ENCODE measurements around the gene RAPGEF4.
A peak's percentile ranks its signal among the peaks of the same experiment; 100 is the strongest.

Gene RAPGEF4

DNA sequence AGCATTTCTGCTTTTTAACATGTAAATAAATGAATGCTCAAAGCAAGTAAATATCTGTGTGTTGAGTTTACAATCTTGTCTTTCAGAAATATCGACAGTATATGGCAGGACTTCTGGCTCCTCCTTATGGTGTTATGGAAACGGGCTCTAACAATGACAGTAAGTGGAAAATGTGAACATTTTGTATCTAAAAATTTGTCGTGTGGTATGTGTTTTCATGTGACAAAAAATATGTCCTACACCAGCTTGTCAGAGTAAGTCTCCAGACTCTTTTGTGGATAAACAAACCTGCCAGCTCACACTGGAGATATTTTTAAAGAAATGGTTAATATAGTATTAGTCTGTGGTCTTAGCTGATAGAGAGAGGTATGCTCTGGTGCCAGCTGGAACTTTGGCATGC, 182.1 kb downstream of the RAPGEF4 start:
- no peak for DNase-seq

DNA sequence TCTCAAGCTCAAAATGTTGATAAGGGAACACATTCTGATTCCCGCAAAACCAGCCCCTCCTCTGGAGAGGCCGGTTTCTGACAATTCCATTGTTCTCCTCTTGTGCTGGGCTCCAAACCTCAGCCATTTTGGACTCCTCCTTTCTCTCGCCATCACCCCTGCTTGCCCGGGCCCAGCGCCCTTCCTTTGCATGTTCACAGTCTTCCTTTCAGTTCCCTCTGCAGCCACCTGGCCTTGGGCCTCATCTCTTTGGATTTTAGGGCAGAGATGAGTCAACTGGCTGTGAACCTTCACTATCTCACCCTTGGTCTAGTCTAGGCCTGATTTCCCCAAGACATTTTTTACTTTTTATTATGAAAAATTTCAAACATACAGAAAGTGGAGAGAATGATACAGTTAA, 184.1 kb downstream of the RAPGEF4 start:
- DNase-seq = no peak

GRCh38 chr2:172921532-172922236, 186.0 kb downstream of the RAPGEF4 start:
- no peak for DNase-seq

DNA sequence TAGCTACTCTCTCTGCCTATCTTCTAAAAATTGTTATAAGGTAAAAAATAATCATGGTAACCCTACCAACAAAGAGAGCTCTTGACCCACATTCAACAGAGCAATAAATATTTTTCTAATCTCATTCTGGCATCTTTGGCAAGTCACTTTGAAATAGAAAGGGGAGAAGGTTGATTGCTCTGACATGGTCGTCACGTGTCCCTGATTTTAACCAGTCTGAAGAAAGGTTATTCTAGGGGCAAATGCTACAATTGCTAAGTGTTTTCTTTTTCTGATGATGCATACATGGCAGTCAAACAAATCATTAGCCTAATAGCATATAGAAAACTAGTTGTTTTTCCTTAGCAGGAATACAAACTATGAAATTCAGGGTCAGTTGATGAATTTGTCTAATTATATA, 186.7 kb downstream of the RAPGEF4 start:
- no peak for DNase-seq

- DNase-seq = no peak
Measured at GRCh38 chr2:172922815-172923214, 187.2 kb downstream of the RAPGEF4 start.

DNA sequence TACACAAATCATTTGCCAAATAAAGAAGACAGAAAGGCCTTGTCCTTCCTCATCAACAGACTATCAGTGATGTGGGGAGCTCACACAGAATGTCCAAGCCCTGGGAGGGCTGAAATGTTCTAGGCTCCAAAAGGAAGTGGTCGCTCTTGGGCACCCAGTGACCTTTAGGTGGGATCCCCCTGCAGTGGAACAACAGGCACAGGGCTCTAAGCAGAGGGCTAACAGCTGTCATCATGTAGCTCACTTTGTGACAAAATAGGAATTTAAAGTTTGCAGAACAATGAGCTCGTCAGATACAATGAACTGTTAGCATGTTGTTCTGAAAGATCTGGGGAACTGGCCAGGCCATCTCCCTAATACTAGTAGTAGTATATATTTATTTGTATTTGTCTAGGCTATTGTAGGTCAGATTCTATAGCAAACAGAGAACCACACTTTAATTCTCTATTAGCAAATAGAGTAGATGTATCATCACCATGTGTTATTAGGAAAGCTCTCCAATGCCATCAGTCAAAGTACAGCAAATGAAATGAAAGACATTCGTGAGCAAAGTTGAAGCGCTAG, 188.5 kb downstream of the RAPGEF4 start:
- DNase-seq = no peak

DNA sequence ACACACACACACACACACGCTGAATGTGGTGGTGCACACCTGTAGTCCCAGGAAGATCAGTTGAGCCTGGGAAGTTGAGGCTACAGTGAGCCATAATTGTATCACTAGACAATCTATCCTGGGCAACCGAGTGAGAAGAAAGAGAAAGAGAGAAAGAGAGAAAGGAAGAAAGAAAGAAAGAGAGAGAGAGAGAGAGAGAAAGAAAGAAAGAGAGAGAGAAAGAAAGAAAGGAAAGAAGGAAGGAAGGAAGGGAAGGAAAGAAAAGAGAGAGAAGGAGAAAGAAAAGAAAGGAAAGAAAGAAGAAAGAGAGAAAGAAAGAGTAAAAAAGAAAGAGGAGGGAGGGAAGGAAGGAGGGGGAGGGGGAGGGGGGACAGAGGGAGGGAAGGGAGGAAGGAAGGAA, 190.0 kb downstream of the RAPGEF4 start:
- no peak for DNase-seq

DNA sequence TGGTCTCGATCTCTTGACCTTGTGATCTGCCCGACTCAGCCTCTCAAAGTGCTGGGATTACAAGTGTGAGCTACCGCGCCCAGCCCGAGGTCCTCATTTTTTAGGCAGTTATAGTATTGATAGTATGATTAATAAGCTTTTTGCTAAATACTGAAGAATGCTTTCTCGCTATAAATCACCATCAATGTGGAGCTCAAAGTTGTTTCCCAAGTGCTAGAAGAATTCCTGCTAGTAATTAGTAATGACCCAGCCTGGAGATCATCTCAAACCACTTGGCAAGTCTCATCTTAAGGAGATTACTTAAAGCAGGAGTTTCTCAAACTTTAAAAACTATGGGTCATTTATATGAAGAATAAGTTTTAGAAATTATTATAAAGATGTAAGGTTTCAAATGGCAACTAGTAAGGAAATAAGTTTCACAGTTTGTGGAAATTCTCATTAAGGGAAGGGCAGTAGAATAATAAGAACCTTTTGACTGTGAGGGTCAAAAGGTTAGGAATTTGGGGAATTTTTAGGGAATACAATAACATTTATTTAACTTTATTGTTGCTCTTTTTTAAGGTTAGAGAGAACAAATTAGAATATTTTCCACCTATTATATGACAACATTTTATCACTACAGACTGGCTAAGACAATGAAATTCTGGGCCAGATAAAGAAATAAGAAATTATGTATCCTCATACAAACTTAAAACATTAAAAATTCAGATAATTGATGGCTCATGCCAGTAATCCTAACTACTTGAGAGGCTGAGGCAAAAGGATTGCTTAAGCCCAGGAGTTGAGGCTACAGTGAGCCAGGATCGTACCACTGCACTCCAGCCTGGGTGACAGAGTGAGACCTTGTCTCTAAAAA, 191.4 kb downstream of the RAPGEF4 start:
- no peak for DNase-seq

- DNase-seq = no peak
Measured at GRCh38 chr2:172927641-172928357, 192.2 kb downstream of the RAPGEF4 start.

DNA sequence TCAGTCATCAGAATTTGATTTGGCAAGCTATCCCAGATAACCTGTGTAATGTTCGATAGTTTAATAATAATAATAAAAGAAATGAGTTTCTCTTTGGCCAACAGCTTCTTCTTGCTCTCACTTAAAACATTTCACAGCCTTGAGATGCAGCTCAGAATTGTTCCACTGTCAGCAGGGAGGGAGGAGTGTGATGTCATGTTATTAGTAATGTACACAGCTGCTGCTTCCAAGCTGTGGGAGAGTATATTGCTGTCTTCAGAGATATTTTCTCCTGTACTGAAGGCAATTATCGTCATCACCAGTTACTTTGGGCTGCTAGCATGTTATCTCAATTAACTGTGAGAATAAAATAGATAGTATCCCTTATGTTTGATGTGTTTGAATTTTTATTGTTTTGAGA, 193.1 kb downstream of the RAPGEF4 start:
- no peak for DNase-seq

DNA sequence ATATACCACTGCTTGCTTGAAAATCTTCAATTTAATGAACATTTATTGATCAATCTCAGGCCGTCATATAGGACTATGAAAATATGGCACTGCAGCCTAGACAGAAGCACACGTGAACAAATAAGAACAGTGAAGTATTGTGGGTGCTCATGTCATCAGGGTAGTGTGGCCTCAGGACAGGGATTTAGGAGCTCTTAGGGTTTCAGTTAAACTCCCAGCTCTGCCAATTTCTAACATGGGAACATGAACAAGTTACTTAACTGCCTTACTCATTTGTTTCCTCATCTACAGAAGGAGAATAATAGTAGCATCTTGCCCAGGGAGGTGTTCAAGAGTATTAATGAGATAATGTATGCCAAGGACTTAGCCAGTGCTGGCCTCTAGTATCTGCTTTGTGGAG, 194.0 kb downstream of the RAPGEF4 start:
- DNase-seq = no peak

GRCh38 chr2:172930871-172931255, 195.2 kb downstream of the RAPGEF4 start:
- DNase-seq = no peak

GRCh38 chr2:172931256-172931894, 195.7 kb downstream of the RAPGEF4 start:
- DNase-seq = no peak

DNA sequence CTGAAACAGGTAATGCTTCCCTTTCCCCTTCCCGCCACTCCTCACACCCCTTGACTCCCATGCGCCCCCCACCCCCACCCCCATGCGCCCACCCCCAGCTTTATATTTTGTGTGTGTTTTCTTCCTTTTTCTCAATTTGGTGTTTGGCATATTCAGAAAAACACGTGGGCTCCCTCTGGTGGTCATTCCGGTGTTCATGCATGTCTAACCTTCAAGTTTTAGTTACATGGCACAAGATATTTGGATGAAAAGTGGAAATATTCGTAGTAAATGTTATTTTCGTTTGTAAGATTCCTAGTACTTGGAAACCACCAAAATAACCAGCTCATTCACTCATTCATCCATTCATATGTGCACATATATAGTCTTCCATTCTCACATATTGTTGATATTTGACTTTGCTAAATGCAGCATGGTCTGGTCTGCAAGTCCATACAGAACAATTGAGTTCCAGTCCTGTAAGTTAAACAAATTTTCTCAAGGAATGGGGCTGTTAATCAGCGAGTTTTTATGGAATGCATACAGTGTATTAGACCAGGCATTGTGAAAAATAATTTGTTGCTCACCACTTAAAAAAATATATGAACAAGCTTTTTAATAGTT, 196.4 kb downstream of the RAPGEF4 start:
- peak; percentile 28 for DNase-seq

DNA sequence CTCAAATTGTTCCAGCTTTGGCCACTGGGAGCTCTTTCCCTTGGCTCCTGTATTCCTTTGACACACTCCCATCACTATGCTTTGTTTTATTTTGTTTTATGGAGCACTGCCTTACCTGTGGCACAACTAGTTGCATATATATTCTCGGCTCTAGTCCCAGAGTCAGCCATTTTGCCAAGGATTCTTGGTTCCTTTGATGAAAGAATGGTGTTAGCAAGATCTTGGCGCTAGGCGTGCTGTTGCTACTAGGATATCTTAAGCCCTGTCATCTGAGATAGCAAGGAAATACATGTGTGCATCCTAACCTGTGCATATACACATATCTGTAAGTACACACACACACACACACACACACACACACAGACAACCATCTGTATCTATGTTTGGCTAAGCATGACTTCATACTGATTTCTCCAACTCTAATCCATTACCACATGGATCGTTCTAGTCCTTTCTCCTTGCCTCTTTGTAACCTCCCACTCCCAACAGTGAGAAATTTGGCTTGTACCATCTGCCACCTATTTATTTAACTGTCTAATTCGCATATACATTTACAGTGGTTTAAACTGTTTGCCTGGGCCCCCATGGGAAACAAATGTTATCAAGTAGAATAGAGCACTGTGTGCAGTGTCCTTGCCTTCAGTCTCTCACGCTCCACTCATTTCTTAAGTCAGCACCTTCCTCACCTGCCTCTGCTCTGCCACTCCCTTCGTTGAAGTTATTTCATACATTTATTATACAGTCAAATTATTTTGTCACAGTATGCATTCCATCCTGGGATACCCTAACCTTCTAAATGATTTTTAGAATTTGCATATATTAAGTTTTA, 202.5 kb downstream of the RAPGEF4 start:
- DNase-seq = no peak

- no peak for DNase-seq
Measured at GRCh38 chr2:172938713-172939375, 203.2 kb downstream of the RAPGEF4 start.

GRCh38 chr2:172943539-172943938, 207.9 kb downstream of the RAPGEF4 start:
- no peak for DNase-seq

DNA sequence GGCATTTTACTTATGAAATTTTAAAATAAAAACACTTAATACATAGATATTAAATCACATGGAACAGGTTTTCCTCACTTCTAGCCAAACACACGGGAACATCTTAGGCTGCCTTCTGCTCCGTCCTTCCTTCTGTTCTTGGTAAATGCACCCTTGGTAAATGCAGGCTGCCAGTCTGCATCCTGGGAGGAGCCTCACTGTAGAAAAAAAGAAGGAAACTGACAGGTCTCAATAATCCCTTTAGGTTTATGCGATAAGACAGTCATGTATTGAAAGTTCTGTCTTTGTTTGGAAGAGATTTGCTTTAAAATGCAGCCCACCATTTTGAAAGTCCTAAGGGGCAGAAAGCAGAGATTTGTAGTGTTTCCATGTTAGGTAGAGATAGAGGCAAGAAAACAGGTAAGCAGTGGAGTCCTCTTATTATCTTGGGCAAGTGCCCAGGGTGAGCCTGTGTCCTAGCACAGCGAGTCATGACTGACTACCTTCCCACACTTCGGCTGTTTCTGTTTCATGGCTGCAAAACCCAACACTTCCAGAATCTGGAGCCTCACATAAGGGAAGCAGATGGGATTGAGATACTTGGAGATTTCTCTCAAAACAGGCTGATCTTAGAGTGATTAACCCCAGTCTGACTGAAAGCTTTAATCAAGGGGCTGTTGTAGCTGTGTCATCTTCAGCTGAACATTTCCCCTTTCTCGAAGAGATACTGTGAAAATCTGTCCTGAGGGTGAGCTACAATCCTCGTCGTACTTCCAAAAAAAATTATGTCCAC, 208.6 kb downstream of the RAPGEF4 start:
- no peak for DNase-seq

DNA sequence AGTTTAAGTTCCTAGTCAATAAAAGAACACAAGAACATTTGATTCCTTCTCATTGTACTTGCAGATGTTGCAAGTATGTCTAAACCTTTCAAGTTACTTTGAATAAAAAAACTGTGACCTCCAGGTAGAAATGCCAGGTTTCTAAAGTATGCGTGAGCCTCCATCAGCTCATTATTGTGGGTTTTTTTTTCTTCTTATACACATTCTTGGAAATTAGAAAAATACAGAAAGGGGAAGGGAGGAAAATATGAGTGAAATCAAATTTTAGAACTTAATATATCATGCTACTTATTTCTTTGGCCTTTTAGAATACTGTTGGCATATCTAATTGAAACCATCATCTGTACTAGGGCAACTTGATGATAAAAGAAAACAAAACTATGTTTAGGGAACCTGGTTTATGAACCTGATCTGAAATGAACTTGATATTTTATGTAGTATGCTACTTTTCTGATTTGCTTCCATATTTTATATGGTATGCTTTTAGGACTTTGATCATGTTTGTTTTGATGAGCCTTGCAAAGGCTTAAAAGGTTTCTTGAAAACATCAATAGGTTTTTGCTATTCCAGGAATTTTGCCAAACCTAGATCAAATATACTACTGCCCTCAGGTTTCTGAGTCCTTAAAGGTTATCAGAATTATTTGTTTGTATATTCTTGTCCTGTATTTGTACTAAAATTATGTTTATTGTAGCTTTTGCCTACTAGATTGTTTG, 209.3 kb downstream of the RAPGEF4 start:
- no peak for DNase-seq

GRCh38 chr2:172945510-172945850, 209.8 kb downstream of the RAPGEF4 start:
- DNase-seq = no peak

Measured in NCI-H345 (cell line).